ENCODE data around the gene GPX7. TPM values are rescaled to one million over a fixed set of nuclear protein-coding genes. Genes with fewer than 3 reads are reported as not detected.

Gene GPX7
- total and polyA plus RNA-seq, 2 of the 4 experiments (the other 2 are of a cell fraction) = 3.4 to 3.8 TPM

DNA sequence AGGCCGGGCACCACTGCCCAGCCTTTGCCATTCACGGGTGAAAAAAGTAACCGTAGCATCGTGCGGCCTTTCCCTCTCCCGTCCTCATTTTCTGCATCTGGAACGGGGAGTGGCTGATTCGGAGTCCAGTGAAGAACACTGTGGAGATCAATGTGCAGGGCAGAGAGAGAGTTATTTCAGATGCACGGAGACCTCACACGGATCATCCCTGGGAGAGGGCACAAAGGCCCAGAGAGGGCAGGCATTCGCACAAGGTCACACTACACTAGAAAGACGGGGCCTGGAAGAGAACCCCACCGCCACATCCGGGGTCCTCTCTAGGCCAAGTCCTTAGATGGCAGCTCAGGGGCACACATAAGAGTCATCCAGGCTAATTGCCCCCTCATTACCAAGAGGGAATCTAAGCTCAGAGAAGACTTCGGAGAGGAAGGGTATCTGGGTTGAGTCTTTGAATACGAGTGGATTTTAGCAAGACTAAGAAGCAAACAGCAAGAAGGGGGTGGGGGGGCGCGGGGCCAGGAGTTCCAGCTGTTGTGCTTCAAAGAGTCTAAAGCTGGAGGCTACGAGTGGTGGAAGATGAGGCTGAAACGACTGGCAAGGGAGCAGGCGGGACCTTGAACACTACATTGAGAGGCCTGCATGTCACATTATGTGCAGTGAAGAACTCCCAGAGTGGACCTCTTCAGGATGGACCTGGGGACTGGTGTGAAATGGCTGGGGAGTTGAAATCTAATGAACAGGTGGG is 857 bp downstream of the GPX7 start:
- H3K27ac ChIP-seq (ENCODE audit: insufficient read depth, low read length) = no peak overlapping the region
- in situ Hi-C loops (cut with MboI; ENCODE audit: low sequenced_read_pairs) (no loop called here), intact Hi-C loops (cut with micrococcal nuclease) (no loop called here), dilution Hi-C loops (cut with HindIII; ENCODE audit: low sequenced_read_pairs, unreplicated experiment) (no loop called here)
- H3K4me3 ChIP-seq (ENCODE audit: insufficient read depth, low read depth, low read length) = peak overlapping the region; percentile 34; the same call in 1 of the 2 replicates
- 61% methylated on average over 8 of the region's 21 CpGs; no CpG with 5 or more reads in 1 of the 2 experiments for WGBS, 2 experiments (ENCODE audit: extremely low coverage in 2 of 2, insufficient read length in 1 of 2)
- H4K5ac ChIP-seq (ENCODE audit: low read depth, low read length) = peak overlapping the region; percentile 43
- TF ChIP-seq RCOR1 (IDR thresholded peaks at IDR 0.05; ENCODE audit: insufficient replicate concordance, low read length) = no peak
- no peak for TF ChIP-seq MXI1 (IDR thresholded peaks at IDR 0.05; ENCODE audit: borderline replicate concordance, low read depth, low read length)
- no peak for TF ChIP-seq CEBPB (IDR thresholded peaks at IDR 0.05; ENCODE audit: low read depth, low read length)
- TF ChIP-seq, protein P1, sequence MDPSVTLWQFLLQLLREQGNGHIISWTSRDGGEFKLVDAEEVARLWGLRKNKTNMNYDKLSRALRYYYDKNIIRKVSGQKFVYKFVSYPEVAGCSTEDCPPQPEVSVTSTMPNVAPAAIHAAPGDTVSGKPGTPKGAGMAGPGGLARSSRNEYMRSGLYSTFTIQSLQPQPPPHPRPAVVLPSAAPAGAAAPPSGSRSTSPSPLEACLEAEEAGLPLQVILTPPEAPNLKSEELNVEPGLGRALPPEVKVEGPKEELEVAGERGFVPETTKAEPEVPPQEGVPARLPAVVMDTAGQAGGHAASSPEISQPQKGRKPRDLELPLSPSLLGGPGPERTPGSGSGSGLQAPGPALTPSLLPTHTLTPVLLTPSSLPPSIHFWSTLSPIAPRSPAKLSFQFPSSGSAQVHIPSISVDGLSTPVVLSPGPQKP (IDR thresholded peaks at IDR 0.05; ENCODE audit: borderline replicate concordance, low read depth, low read length) = no peak
- no peak for TF ChIP-seq RAD21 (IDR thresholded peaks at IDR 0.05; ENCODE audit: low read length)
- no peak for TF ChIP-seq MAFK (IDR thresholded peaks at IDR 0.05; ENCODE audit: low read depth, low read length)
- no peak for TF ChIP-seq NFE2L2 (IDR thresholded peaks at IDR 0.05; ENCODE audit: low read depth, low read length)
- no peak for TF ChIP-seq RFX5 (IDR thresholded peaks at IDR 0.05; ENCODE audit: low read depth, low read length)
- no peak for TF ChIP-seq POLR2A (IDR thresholded peaks at IDR 0.05; ENCODE audit: low read depth, low read length)
- TF ChIP-seq CHD1 (IDR thresholded peaks at IDR 0.05; ENCODE audit: low read depth, low read length) = no peak
- TF ChIP-seq, protein P2, sequence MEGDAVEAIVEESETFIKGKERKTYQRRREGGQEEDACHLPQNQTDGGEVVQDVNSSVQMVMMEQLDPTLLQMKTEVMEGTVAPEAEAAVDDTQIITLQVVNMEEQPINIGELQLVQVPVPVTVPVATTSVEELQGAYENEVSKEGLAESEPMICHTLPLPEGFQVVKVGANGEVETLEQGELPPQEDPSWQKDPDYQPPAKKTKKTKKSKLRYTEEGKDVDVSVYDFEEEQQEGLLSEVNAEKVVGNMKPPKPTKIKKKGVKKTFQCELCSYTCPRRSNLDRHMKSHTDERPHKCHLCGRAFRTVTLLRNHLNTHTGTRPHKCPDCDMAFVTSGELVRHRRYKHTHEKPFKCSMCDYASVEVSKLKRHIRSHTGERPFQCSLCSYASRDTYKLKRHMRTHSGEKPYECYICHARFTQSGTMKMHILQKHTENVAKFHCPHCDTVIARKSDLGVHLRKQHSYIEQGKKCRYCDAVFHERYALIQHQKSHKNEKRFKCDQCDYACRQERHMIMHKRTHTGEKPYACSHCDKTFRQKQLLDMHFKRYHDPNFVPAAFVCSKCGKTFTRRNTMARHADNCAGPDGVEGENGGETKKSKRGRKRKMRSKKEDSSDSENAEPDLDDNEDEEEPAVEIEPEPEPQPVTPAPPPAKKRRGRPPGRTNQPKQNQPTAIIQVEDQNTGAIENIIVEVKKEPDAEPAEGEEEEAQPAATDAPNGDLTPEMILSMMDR (conservative IDR thresholded peaks at IDR 0.05; ENCODE audit: low read depth, low read length) = no peak
- TF ChIP-seq SMC3 (IDR thresholded peaks at IDR 0.05; ENCODE audit: low read depth, low read length) = no peak
- TF ChIP-seq BHLHE40 (IDR thresholded peaks at IDR 0.05; ENCODE audit: low read depth, low read length) = no peak
- H2AK9ac ChIP-seq (replicated peaks; ENCODE audit: low read depth, low read length, poor library complexity) = peak overlapping the region; percentile 33
- peaks cover 11% of the 10 kb centered on the region for H3K27me3 ChIP-seq (ENCODE audit: control insufficient read depth, insufficient read depth, low read length)
- H2AFZ ChIP-seq (replicated peaks; ENCODE audit: low read length, poor library complexity) = peak overlapping the region; percentile 90
- POLR2A ChIA-PET (ENCODE audit: unreplicated experiment) = no interaction called here
- H4K20me1 ChIP-seq (ENCODE audit: insufficient read depth, low read length) = no peaks in the 10 kb centered on the region
- H3K14ac ChIP-seq (replicated peaks; ENCODE audit: low read depth, low read length) = peak overlapping the region; percentile 63
- BruUV-seq (replicated peaks) = no TSS peak
- H2BK15ac ChIP-seq (ENCODE audit: low read depth, low read length) = no peak overlapping the region; the same call in 2 of the 3 replicates
- H3K9me3 ChIP-seq (ENCODE audit: control insufficient read depth, insufficient read depth, low read length) = no peaks in the 10 kb centered on the region
- peak overlapping the region; percentile 25 for H3K4ac ChIP-seq (ENCODE audit: low read depth, low read length)
- H3K9me1 ChIP-seq (ENCODE audit: insufficient read depth, low read length) = peaks cover 7% of the 10 kb centered on the region
- no peak for DNase-seq
- H3K23ac ChIP-seq (ENCODE audit: low read depth, low read length) = peak overlapping the region; percentile 42; the same call in 1 of the 2 replicates
- no peak overlapping the region; the same call in 1 of the 2 replicates for H4K91ac ChIP-seq (ENCODE audit: insufficient read depth, low read depth, low read length)
- 0 out of 2 replicates have a peak overlapping the region, but pooled peaks have one; percentile 9 for H2AK5ac ChIP-seq (ENCODE audit: low read depth, low read length)
- no peaks in the 10 kb centered on the region for H3K79me1 ChIP-seq (ENCODE audit: low read depth in 1 of 2, low read length in 2 of 2)
- H2BK20ac ChIP-seq (ENCODE audit: low read depth, low read length) = no peak overlapping the region
- ATAC-seq (ENCODE audit: low read depth) = no peak
- H3K36me3 ChIP-seq (ENCODE audit: control insufficient read depth, insufficient read depth, low read length) = no peaks in the 10 kb centered on the region
- H3K4me2 ChIP-seq (ENCODE audit: low read depth, low read length) = peak overlapping the region; percentile 55; the same call in 1 of the 2 replicates
- CTCF ChIA-PET = no interaction called here
- H2BK120ac ChIP-seq (ENCODE audit: low read depth, low read length) = 0 out of 2 replicates have a peak overlapping the region, but pooled peaks have one; percentile 40
- H3K18ac ChIP-seq (ENCODE audit: low read depth, low read length) = no peak overlapping the region; the same call in 1 of the 2 replicates
- H3K4me1 ChIP-seq (ENCODE audit: control insufficient read depth, insufficient read depth, low read length) = peaks cover 5% of the 10 kb centered on the region; the same call in 1 of the 2 replicates
- no peak overlapping the region for H2BK5ac ChIP-seq (ENCODE audit: low read depth, low read length, poor library complexity, severe bottlenecking)
- H3K9ac ChIP-seq (ENCODE audit: low read depth, low read length) = peak overlapping the region; percentile 45; the same call in 1 of the 2 replicates
- H3K56ac ChIP-seq (ENCODE audit: extremely low read depth, insufficient read depth, low read length) = no peak overlapping the region
- peak overlapping the region; percentile 20 to 82; a peak in 3 of 4 replicates for H4K8ac ChIP-seq (ENCODE audit: low read depth in 2 of 2, low read length in 2 of 2)
